MCF 10A (cell line): Measurements from ENCODE around the gene ANKRD50. TPM values are rescaled to one million over a fixed set of nuclear protein-coding genes. Genes with fewer than 3 reads are reported as not detected.

ENCODE experiments used
- BruUV-seq: library from RNA; stranded (reverse); fragments of 400-500 nt; replicated peaks from 2 replicates; lab custom pipeline; 2021; lab: Mats Ljungman, UMichigan
- CTCF ChIA-PET: fragments of 300-600 bp; sonication (Branson Sonifier 250); formaldehyde crosslinking; extraction: SDS; loops from one replicate; lab custom pipeline; 2021; ENCODE audit warnings: antibody characterized with exemption, inconsistent platforms; lab: Yijun Ruan, JAX
- POLR2A ChIA-PET: fragments of 300-600, 350-650 bp; sonication (Branson Sonifier 250); formaldehyde crosslinking; extraction: SDS; loops from one replicate; lab custom pipeline; 2020; ENCODE audit warnings: antibody characterized with exemption, inconsistent platforms; lab: Yijun Ruan, JAX
- DNase-seq: peaks from one replicate; pipeline ENCODE4 v3.0.0-alpha.2; 2018; ENCODE audit not compliant: unreplicated experiment
- H3K27ac Mint-ChIP-seq: one replicate; pipeline ENCODE4 v1.8.0; 2022; ENCODE audit warnings: mild to moderate bottlenecking, low read depth, mixed read lengths; ENCODE audit not compliant: unreplicated experiment
- H3K27me3 Mint-ChIP-seq: one replicate; pipeline ENCODE4 v1.8.0; 2022; ENCODE audit warnings: mixed read lengths; ENCODE audit not compliant: insufficient read depth, unreplicated experiment
- H3K36me3 Mint-ChIP-seq: one replicate; pipeline ENCODE4 v1.8.0; 2022; ENCODE audit warnings: mild to moderate bottlenecking, moderate library complexity, mixed read lengths; ENCODE audit not compliant: insufficient read depth, unreplicated experiment
- H3K4me1 Mint-ChIP-seq: one replicate; pipeline ENCODE4 v1.8.0; 2022; ENCODE audit warnings: mixed read lengths; ENCODE audit not compliant: insufficient read depth, unreplicated experiment
- H3K4me3 Mint-ChIP-seq: one replicate; pipeline ENCODE4 v1.8.0; 2022; ENCODE audit warnings: mild to moderate bottlenecking, moderate library complexity, mixed read lengths; ENCODE audit not compliant: unreplicated experiment
- H3K9me3 Mint-ChIP-seq: one replicate; pipeline ENCODE4 v1.8.0; 2022; ENCODE audit warnings: mixed read lengths; ENCODE audit not compliant: unreplicated experiment
- CTCF ChIP-seq: fragments of 200-600 bp; IDR thresholded peaks from one replicate; pipeline ENCODE4 v1.8.0; 2022; ENCODE audit warnings: antibody characterized with exemption, mild to moderate bottlenecking; ENCODE audit not compliant: unreplicated experiment
- intact Hi-C: fragments of 100-400 bp; cut with micrococcal nuclease; formaldehyde crosslinking; loops from 2 replicates; pipeline ENCODE4 v1.14.1; 2022
- total RNA-seq: library from RNA; stranded (reverse); gene quantifications from 2 replicates; pipeline ENCODE4 v1.2.3, GENCODE V29; 2022

ANKRD50 gene
- total RNA-seq, 1 experiment from 2014 or later, result 44.1 TPM

DNA sequence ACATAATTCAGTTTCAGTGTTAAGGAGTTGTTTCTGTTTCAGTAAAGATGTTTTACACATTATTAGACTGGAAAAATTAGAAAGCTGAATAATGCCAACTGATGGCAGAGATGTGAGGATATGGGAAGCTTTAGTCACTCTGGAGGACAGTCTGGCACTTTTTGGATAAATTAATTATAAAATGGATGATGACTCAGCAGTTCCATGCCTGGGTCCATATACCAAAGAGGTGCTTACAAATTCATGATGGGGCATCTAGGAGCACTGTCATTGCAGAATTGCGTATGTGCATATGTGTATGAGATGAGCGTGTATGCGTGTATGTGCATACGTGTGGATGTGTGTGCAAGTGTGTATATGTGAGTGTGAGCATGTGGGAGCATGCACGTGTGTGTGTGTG lies 31.2 kb upstream of the ANKRD50 start:
- Mint-ChIP-seq H3K9me3 (no peaks in the 10 kb centered on the region), H3K4me1 (no peaks in the 10 kb centered on the region), H3K27ac (no peak overlapping the region), H3K36me3 (no peaks in the 10 kb centered on the region), H3K27me3 (no peaks in the 10 kb centered on the region), H3K4me3 (no peak overlapping the region)
- intact Hi-C loops, result no loop called here
- no TSS peak for BruUV-seq
- no peak for TF ChIP-seq CTCF
- ChIA-PET CTCF (interaction anchor here (0.7 kb wide), 1 partner anchor 27 kb away, joined by 6 read pairs; no protein-coding TSS in a partner anchor), POLR2A (no interaction called here)
- no peak for DNase-seq

DNA sequence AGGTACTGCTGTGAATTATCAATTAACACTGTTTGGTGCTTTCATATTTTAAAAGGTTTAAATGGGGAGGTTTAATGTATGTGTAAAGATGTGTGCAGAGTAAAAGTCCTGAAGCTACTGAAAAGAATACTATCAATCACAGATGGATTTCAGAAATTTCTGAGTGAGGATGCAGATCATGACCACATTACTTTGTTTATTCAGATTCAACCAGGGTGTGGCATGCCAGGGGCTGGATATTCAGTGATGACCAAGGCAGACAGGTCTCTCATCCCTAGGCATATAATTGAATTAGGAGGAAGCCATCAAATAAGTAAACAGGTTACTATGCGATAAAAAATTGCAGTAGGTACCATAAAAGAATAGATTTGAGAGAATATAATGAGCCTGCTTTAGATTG lies 28.0 kb upstream of the ANKRD50 start:
- ChIA-PET CTCF (interaction anchor here (0.6 to 0.7 kb wide), 2 partner anchors 290 to 406 kb away, joined by 3 read pairs; no protein-coding TSS in a partner anchor), POLR2A (no interaction called here)
- no peaks in the 10 kb centered on the region for H3K4me1 Mint-ChIP-seq
- H3K4me3 Mint-ChIP-seq, result no peak overlapping the region
- BruUV-seq, result no TSS peak
- no peaks in the 10 kb centered on the region for H3K36me3 Mint-ChIP-seq
- TF ChIP-seq CTCF, result no peak
- no peaks in the 10 kb centered on the region for H3K9me3 Mint-ChIP-seq
- H3K27me3 Mint-ChIP-seq, result no peaks in the 10 kb centered on the region
- H3K27ac Mint-ChIP-seq, result no peak overlapping the region
- no peak for DNase-seq
- intact Hi-C loops, result no loop called here

DNA sequence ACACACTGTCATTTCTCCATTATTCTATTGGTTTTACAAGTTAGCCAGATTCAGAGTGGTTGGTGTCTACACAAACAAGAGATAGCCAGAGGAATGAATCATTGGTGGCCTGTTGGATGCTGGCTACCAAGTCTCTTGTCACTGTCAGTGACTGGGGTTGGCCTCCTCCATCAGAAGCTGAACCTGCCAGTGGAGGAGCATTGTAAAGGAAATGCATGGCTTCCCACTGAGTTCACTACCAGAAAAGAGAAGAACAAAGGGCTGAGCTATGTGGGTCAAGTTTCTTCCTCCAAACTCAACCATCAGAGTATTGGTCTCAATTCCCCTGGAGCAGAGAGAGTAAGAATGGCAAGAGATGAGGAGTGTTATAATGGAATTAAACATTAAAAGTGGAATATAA lies 26.5 kb upstream of the ANKRD50 start:
- intact Hi-C loops, result no loop called here
- H3K36me3 Mint-ChIP-seq, result no peaks in the 10 kb centered on the region
- H3K4me1 Mint-ChIP-seq, result no peaks in the 10 kb centered on the region
- TF ChIP-seq CTCF, result no peak
- no TSS peak for BruUV-seq
- no peak overlapping the region for H3K4me3 Mint-ChIP-seq
- no peak for DNase-seq
- ChIA-PET CTCF (interaction anchor here (1.2 kb wide), 1 partner anchor 15 kb away, joined by 3 read pairs; no protein-coding TSS in a partner anchor), POLR2A (interaction anchor here (0.5 to 0.6 kb wide), 2 partner anchors 389 to 1557 kb away, joined by 3 to 4 read pairs; no protein-coding TSS in a partner anchor)
- H3K27me3 Mint-ChIP-seq, result no peaks in the 10 kb centered on the region
- no peaks in the 10 kb centered on the region for H3K9me3 Mint-ChIP-seq
- H3K27ac Mint-ChIP-seq, result no peak overlapping the region

GRCh38 chr4:124737619-124738018 lies 25.1 kb upstream of the ANKRD50 start:
- TF ChIP-seq CTCF, result no peak
- H3K27ac Mint-ChIP-seq, result no peak overlapping the region
- intact Hi-C loops, result no loop called here
- ChIA-PET CTCF (interaction anchor here (1.5 kb wide), 1 partner anchor 12 kb away, joined by 4 read pairs; no protein-coding TSS in a partner anchor), POLR2A (no interaction called here)
- no peak for DNase-seq
- H3K9me3 Mint-ChIP-seq, result no peaks in the 10 kb centered on the region
- H3K4me3 Mint-ChIP-seq, result no peak overlapping the region
- H3K27me3 Mint-ChIP-seq, result no peaks in the 10 kb centered on the region
- BruUV-seq, result no TSS peak
- H3K4me1 Mint-ChIP-seq, result no peaks in the 10 kb centered on the region
- no peaks in the 10 kb centered on the region for H3K36me3 Mint-ChIP-seq
